EL (cell line): Measurements from ENCODE around the gene CNTN4.

Experiments used
- DNase-seq: peaks from one replicate; pipeline ENCODE4 v3.0.0-alpha.2; 2016

Gene CNTN4

DNA sequence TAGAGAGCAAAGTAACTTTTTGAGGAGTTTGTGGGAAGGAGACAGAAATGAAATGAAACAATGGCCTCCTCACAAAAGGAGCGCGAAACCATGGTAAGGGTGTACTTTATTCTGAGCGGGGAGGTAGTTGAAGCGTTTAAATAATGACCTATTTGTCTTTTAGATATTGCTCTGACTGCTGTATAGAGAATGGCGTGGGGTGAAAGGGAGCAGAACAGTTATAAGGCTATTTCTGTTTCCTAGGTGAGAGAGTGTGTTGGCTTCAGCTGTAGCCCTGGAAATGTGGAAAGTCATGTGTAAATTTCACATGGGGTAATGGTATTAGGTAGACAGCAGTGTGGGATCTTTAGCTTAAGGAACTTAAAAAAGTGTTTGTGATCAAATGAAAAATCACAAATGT lies 54.9 kb downstream of the CNTN4 start:
- no peak for DNase-seq

DNA sequence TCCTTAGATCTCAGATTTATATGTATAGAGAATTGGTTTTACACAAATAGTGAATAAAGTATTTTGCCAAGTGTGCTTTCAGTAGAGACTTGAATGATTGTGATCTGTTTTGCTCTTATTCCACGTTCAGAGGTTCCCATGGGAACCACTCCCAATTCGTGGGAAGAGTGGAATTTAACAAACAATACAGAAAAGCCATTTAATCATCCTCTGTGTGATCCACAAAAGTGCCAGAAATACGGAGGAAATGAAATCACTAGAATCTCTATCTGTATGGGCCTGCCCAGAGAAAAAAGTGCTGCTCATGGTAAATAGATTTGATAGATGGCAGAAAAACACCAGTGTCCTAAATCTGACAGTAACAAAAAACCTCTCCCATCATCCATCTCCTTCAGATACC lies 56.0 kb downstream of the CNTN4 start:
- no peak for DNase-seq

DNA sequence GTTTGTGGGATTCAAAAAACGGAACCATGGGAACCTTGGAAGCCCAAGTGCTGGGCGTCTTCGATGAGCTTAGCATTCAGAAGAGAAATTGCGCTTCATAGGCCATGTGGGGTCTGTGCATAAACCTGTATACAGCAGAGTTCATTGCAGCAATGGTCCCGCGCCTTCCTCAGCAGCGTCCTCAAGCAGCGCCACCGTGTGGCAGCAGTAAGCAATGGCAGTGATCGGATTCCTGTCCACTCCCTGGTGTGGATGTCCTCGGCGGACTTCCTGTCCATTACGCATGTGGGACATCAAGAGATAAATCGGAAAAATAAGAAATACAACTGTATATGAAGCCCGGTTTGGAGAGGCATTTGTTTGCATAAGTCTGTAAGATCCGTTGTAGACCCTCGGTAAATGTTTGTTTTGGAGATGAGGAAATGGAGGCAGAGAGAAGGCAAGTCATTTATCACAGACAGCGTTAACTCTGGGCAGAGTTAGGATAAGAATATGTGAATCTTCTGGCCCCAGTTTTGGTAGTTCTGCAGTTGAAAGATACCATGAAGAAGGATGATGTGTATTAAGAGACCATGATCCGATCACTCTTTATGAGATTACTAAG lies 57.7 kb downstream of the CNTN4 start:
- no peak for DNase-seq

DNA sequence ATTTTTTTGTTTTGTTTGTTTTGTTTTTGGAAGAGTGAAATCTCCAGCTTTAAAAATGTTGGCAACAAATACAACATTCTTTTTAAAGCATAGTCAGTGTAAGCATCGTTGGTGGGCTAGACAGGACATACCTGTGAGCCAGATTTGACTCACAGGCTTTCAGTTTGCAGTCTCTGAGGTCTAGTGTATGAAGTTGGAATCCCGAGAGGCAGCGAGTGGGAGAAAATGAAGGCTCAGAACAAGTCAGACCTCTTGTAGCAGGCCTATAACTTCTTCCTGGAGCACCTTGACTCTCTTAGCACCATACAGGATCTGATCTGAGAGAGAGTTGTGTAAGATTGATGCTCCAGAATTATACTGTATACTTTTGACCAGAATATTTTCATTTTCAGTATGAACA lies 60.2 kb downstream of the CNTN4 start:
- no peak for DNase-seq

DNA sequence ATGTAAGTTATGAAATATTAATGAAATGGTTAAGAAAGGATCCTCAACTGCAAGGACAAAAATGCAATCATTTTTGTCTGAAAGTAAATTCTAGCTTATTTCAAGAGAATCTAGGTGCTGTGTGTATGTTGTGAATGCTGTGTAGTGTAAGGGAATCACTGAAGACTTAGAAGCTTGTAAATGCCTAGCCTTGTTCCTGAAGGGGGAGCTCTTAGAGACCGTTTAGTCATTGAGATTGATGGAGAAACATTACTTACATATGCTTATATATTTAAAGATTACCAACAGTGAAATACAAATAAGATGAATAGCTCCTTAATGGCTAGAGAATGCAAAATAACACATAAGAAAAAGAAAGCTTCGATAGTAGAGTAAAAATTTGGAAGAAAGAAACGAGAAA lies 67.9 kb downstream of the CNTN4 start:
- DNase-seq: no peak

DNA sequence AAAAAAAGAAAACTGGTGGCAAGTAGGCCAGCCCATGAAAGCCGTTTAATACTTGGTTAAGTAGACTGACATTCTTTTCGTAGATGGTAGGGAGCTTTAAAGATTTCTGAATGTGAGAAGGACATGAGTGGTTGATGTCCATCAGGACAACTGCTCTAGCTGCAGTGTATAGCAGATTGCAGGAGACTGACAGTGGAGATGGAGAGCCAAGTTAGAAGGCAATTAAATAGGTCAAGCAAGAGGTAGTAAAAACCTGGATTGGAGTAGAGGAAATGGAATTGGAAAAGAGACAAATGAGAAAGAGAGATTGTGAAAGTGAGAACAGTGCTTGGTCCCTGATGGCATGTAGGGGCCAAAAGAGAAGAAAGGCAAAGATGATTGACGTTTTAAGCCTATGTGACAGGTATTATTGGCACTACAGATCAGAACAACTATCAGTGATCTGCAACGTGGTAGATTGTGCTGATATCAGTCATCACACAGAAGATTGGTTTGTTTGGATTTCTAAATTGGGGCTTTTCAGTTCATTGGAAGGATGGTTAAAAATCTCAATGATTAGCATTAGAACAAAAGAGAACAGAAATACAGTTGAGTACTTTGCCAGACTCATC lies 74.0 kb downstream of the CNTN4 start:
- no peak for DNase-seq

DNA sequence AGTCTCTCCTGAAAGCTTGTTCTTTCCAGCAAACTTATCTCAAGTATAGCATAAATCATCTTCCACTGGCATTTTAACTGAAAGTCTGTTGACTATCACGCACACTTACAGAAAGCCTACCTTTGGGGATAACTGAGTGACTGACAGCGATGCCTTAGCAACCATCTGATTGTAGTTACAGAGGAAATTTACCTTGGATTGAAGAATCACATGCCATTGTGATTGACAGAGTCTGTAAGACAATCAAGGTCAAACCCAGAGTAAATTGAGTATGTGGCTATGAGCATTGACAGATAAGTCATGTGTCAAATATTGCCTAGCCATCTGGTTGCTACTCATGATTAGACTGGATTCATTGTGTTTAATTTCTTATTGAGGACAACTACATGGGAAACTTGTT lies 82.0 kb downstream of the CNTN4 start:
- no peak for DNase-seq

DNA sequence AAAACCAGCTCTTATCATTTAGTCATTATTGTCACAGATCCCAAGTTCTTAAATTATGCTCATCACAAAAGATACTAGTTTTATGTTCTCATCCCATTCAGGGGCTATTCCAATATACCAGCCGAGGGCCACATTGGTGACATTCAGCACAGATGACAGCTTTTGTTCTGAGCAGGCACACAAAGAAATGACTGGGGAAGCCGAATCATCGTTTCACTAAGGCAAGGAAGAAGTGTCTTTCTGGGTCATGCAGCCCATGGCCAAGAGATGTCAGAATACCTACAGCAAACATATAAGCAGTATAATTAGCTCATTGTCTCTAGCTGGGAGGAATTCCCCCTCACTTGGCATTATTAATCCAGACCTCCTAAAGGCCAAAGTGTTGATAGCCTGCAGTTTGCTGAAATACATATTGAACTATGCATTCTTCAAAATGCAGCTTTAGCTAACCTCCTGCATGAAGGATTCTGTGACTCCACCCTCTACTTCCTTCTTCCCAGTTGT lies 100.2 kb downstream of the CNTN4 start:
- no peak for DNase-seq

DNA sequence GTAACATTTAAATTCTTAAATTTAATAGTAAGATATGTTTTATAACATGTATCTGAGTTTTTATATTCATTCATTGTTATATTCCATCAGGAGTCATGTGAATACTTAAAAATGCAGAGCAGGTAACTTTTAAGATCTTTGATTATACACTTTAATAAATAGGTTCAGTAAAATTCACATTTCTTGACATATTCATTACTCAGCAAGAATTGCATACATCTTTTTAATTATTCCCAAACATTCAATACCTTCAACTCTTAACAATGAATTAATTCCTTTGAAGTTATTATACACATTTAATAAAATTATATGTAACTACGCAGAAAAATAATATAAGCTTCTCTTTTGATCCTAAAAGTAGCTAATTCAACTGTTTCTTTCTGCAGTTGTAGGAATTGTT lies 105.4 kb downstream of the CNTN4 start:
- no peak for DNase-seq

DNA sequence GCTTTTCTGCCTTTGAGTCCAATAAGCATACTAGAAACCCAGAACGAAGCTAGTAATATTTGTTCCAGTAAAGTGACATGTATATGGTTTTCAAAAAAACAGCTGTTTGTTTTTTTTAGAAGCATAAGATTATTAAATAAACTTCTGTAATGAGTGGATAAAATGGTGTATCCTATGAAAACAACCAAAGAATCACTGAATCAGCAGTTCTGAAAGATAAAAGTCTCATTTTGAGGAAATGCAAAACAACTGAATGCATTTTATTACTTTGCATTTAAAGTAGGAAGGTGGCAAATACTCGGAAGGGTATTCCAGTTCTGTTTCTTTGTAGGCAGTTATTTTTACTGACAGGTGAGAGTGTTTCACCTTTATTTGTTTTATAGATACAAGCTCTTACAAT lies 107.0 kb downstream of the CNTN4 start:
- no peak for DNase-seq

DNA sequence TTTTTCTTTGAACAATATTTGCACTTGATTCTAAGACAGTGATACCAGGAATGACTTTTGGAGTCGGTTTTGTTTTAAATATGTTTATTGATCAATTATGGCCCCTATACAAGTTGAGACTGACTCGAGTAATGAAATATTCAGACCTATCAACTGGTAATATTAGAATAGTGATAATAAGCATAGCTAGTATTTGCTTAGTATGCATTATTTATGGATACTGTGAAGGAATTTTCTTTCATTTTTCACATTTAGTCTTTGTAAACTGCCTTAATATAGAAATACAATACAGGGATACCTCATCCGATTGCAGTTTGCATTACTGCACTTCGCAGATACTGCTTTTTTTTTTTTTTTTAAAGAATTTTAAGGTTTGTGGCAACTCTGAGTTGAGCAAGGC lies 107.9 kb downstream of the CNTN4 start:
- no peak for DNase-seq

DNA sequence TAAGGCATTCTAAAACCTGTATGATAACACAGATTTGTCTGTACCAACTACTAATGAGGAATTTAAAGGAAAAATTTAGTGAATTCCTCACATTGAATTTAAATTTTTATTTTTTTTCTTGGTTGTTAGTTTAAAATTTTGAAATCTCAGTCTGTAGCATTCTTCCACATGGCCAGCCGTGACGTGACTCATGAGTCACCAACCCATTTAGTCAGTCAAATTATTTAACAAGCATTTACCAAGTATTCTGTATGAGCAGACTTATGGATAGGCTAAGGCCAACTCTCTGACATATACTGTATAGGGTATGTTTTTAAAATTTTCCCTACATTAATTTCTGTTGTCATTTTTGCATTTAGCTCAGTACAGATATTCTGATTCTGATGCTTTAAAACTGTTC lies 112.9 kb downstream of the CNTN4 start:
- DNase-seq: no peak

DNA sequence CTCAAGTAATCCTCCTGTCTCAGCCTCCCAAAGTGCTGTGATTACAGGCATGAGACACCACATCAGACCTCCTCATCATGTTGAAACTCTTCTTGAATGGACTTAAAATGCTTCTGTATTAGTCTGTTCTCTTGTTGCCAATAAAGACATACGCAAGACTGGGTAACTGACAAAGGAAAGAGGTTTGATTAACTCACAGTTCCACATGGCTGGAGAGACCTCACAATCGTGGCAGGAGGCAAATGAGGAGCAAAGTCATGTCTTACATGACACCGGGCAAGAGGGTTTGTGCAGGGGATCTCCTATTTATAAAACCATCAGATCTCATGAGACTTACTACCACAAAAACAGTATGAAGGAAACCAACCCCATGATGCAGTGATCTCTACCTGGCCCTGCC lies 113.5 kb downstream of the CNTN4 start:
- no peak for DNase-seq

DNA sequence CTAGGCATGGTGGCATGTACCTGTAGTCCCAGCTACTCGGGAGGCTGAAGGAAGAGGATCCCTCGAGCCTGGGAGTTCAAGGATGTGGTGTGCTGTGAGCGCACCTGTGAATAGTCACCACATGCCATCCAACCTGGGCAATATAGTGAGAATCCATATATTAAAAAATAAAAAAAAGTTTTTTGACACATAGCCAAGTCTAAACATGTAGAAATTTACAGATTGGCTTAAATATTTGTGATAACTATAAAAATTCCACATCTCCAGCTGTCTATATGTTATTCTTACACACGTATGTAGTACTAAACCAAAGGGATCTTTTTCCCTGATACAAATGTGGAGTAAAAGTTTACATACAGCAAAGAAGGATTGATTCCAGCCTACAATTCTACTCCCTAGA lies 119.7 kb downstream of the CNTN4 start:
- DNase-seq: no peak

DNA sequence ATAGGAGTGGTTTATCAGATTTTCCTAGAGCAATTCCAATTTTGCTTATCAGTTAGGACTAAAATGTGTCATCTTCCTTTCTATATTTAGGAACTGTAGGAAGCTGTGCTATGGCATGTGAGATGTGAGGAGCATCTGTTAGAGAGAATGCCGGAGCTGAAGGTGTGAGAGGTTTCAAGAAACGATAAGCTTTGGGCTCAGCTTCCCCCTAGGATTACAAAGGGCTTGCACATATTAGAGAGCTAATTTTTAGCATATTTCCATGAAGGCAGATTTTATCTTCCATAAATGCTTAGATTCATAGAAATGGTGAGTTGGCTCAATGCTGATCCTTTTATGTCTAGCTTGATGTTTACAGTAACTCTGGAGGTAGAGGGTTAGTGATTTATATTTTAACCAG lies 120.2 kb downstream of the CNTN4 start:
- no peak for DNase-seq

DNA sequence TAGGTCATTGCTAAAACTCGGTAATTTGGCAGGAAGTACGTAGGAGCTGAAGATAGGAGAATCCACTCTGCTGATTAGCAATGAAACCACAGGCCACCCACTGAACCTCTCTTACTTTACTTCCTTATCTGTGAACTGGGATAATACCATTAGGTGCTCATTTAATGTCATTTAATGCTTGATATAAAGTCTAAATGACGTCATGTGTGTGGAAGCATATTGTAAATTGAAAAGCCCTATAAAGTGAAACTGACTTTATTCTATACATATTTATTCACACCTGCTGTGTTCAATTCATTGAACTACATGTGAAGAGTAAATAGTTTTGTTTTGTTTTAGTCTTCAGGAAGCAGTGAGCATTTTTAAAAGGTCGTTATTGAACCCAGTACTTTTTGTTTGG lies 137.5 kb downstream of the CNTN4 start:
- DNase-seq: no peak

DNA sequence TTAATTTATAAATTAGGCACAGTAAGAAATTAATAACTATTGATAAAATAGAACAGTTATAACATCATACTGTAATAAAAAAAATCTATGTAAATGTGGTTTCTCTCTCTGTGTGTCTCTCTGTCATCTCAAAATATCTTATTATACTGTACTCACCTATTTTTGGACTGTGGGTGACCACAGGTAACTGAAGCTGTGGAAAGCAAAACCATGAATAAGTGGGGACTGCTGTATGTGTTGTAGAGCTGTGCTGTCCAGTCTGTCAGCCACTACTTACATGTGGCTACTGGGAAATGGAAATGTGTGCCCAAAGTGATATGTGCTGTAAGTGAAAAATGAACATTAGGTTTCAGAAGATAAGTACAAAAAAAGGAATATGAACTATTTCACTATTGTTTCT lies 145.5 kb downstream of the CNTN4 start:
- no peak for DNase-seq

DNA sequence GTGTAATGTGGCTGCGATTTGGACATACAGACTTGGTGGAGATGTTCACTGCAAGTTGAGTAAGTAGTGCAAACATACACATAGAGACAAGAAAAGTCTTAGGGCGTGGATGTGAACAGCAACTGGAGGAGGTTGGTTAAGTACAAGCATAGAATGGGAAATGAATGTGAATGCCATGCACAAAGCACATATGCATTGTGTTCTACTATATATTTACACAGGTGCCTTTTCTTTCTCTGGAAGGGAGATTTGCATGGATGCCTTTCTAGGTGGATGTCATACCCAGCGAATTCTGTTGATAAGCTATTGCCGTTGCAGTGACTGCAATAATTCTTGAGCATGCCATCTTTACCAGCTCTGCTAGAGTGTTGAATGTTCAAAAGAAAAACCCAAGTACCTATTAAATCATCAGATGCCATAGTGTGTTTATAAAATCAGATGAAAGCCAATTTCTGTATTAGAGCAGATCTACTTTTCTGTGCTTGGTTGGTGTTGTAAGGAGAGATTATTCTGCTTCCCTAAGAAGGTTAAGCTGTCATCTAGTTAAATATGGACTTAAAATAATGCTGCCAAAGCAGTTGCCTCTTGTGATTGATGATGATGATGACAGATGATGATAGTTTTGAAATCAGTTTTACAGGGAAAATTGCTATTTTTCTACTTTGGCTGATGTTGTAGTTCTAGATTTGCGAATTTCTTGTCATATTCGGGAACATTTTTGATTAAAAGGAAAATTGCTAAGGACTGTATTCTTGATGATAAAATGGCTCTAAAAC lies 148.4 kb downstream of the CNTN4 start:
- no peak for DNase-seq

DNA sequence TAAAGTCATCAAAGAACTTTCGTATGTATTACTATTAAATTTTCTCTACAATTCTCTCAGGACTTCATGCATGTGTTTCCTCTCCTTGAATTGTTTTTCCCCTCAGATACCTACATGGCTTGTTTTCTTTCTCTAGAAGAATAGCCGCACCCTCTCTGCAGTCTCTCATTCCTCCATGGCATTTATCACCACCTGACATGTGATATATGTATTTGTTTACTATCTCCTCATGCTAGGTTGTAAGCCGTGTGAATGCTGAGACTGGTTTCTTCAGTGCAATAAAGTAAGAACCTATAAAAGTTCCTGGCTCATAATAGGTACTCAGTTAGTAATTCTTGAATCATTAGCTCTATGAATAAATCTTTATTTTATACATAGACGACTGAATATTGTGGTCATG lies 149.2 kb downstream of the CNTN4 start:
- DNase-seq: no peak

DNA sequence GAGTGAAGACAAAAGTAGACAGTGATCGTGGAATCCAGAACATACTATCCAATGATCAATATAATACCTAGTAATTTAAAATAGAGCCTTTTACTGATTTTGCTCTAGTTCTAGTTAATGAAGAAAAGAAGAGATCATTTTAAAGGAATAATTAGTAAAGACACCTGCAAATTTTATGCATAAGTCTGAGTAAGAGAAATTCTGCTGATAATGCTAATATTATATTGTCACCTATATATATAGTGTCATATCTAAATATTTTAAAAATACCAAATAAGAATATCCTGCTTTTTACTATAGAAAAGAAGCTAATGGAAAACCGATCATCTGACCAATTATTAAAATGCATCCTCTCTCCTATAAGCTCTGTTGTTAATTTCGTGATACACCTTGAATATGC lies 152.1 kb downstream of the CNTN4 start:
- DNase-seq: no peak

DNA sequence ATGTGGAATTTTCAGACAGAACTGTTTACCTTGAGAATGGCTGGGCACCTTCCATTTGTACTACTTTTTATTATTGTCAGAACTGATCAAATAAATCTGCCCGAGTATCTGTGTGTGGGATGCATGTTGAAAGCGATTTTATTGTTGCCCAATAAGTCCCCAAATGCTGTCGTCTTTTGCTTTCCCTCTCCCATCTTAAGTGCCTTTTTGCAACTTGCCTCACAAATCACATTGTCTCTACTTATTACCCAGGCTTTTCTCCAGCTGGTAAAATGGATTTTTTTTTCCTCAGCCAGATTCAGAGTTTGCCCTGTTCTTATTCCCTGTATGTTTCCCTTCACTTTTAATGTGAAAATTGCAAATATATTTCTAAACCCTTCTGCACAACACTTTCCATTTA lies 163.1 kb downstream of the CNTN4 start:
- DNase-seq: no peak

DNA sequence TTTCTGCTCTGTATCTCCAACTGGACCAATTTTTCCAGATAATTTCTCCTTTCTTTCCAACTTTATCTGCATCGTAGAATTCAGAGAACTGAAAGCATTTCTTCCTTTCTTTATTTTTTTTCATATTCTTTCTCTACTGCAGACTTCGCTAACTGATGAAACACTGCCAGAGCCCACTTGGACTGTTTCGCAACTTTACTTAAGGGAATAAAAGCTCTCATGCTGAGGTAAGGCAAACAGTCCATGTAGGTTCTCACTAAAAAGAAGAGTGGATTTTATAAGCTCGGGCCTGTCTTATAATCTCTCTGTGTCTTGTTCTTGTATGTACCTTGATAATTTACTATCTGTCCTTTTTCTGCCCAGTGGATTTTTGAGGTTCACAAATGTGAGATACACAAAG lies 163.5 kb downstream of the CNTN4 start:
- no peak for DNase-seq

DNA sequence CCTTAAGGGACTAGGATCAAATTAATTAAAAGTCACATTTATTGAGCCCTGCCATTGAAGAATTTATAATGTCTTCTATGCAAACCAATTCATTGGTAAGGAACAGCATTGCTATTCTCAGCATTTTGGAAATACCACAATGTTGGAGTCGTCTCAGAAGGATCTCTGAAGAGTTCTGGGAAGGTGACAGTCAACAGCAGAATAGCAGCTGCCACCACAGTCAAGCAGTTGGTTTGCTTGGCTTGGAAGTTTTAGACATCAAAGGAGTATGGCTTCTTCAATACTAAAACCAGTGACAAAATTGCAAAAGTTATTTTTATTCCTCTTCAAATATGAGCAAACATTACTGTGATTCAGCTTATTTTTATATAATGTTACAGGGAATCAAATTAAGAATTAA lies 167.9 kb downstream of the CNTN4 start:
- DNase-seq: no peak

DNA sequence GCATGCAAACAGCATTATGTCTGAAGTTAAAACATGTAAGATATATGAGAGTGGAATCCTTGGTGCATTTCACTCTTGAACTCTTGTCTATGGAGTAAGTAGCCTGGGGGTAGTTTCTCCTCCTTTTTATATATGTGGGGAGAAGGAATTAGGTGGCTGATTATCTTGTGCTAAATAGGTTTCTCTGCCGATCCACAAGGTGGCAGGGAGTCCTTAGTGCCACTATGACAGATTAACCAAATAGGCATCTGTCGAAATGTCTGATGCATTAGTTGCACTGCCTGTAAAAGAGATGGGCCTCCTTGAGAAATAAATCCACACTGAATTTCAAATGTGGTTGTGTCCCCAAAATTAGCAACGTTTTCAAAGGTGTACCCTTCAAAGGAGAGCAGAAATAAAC lies 170.1 kb downstream of the CNTN4 start:
- no peak for DNase-seq

DNA sequence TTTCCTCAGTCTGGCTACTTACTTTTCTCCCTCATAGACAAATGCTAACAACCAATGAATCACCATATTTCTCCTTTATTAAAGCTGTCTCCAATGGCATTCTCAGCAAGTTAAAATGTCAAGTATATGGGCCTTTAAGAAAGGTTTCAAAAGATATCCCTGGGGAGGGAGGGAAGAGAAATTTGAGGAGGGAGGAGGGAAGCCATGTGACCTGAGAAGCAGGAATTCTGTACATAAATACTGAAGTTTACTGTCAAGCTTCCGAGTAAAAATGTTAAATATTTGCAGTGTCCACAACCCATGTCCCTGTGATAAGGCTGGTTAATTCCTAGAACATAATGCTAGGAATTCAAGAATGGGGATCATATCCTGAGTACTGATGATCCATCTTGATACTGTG lies 175.9 kb downstream of the CNTN4 start:
- DNase-seq: no peak
